Left ventricle myocardium inferior (tissue), 1 donor: ENCODE measurements around the gene CUL2. TPM values are rescaled to one million over a fixed set of nuclear protein-coding genes. Genes with fewer than 3 reads are reported as not detected.
"Not testable (repeated sequence)": the region's sequence is repeated elsewhere in the genome, so short reads cannot be mapped to it uniquely, and the experiment has no call there.

Experiments used
- DNase-seq: peaks from one replicate; pipeline ENCODE4 v3.0.0-alpha.2; 2020
- H3K27ac ChIP-seq: fragments of 200-600 bp; replicated peaks from 2 replicates; pipeline ENCODE4 v1.8.0; 2021
- H3K27me3 ChIP-seq: fragments of 200-600 bp; 2 replicates; pipeline ENCODE4 v1.8.0; 2021; ENCODE audit warnings: low read depth
- H3K36me3 ChIP-seq: fragments of 200-600 bp; 2 replicates; pipeline ENCODE4 v1.8.0; 2021
- H3K4me1 ChIP-seq: fragments of 200-600 bp; 2 replicates; pipeline ENCODE4 v1.8.0; 2021
- H3K4me3 ChIP-seq: fragments of 200-600 bp; 2 replicates; pipeline ENCODE4 v1.8.0; 2021; ENCODE audit warnings: mild to moderate bottlenecking, moderate library complexity
- H3K9me3 ChIP-seq: fragments of 200-600 bp; replicated peaks from 2 replicates; pipeline ENCODE4 v1.8.0; 2021
- intact Hi-C: fragments of 100-400 bp; cut with micrococcal nuclease; formaldehyde crosslinking; loops from one replicate; pipeline ENCODE4 v1.11.0; 2022
- total RNA-seq: library from RNA; stranded (reverse); fragmentation: NEBNext Ultra II Directional; extraction: Animal tissue kit (Norgen Biotek cat#: 25700); gene quantifications from one replicate; pipeline ENCODE4 v1.2.1, GENCODE V29; 2021
- TF ChIP-seq, protein P1 (sequence below): fragments of 200-600 bp; IDR thresholded peaks from 2 replicates; pipeline ENCODE4 v1.8.0; 2021; ENCODE audit warnings: antibody characterized with exemption, mild to moderate bottlenecking, borderline replicate concordance
- donor health status: DM: no; HTN: yes; CAD: no; lungs with severe emphysema.

CUL2 gene
- total RNA-seq, 1 donor from 2014 or later, result 35.9 TPM

DNA sequence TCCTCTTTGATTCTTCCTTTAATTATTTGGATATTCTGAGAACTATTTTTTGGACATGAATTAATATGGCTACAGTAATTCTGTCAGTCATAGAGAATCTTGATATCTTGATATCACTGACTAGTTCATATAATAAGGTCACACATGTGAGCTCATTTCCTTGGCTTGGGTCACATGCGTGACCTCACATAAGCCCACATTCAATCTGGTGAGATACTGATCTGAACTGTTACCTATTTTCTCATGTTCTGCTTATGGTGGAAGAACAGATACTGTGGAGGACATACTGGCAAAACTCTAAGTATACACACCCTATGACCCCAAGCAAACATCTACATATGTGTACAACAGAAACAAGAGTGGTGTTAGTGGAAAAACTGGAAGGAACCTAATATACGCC is 44.1 kb downstream of the CUL2 start:
- intact Hi-C loops, result no loop called here
- H3K27me3 ChIP-seq, result no peaks in the 10 kb centered on the region
- H3K36me3 ChIP-seq, result peaks cover 52% of the 10 kb centered on the region

GRCh38 chr10:35045275-35045674 is 44.9 kb downstream of the CUL2 start:
- H3K9me3 ChIP-seq, H3K27me3 ChIP-seq, H3K4me1 ChIP-seq, H3K4me3 ChIP-seq, H3K27ac ChIP-seq, intact Hi-C loops, DNase-seq: not testable (repeated sequence)
- H3K36me3 ChIP-seq, result peaks cover 58% of the 10 kb centered on the region

More for the DNA sequence above, 44.1 kb downstream of the CUL2 start:
- no peak overlapping the region for H3K4me3 ChIP-seq
- no peaks in the 10 kb centered on the region for H3K9me3 ChIP-seq
- H3K27ac ChIP-seq, result no peak overlapping the region
- peaks cover 7% of the 10 kb centered on the region for H3K4me1 ChIP-seq
- TF ChIP-seq, protein P1, sequence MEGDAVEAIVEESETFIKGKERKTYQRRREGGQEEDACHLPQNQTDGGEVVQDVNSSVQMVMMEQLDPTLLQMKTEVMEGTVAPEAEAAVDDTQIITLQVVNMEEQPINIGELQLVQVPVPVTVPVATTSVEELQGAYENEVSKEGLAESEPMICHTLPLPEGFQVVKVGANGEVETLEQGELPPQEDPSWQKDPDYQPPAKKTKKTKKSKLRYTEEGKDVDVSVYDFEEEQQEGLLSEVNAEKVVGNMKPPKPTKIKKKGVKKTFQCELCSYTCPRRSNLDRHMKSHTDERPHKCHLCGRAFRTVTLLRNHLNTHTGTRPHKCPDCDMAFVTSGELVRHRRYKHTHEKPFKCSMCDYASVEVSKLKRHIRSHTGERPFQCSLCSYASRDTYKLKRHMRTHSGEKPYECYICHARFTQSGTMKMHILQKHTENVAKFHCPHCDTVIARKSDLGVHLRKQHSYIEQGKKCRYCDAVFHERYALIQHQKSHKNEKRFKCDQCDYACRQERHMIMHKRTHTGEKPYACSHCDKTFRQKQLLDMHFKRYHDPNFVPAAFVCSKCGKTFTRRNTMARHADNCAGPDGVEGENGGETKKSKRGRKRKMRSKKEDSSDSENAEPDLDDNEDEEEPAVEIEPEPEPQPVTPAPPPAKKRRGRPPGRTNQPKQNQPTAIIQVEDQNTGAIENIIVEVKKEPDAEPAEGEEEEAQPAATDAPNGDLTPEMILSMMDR, result no peak
- DNase-seq, result no peak

DNA sequence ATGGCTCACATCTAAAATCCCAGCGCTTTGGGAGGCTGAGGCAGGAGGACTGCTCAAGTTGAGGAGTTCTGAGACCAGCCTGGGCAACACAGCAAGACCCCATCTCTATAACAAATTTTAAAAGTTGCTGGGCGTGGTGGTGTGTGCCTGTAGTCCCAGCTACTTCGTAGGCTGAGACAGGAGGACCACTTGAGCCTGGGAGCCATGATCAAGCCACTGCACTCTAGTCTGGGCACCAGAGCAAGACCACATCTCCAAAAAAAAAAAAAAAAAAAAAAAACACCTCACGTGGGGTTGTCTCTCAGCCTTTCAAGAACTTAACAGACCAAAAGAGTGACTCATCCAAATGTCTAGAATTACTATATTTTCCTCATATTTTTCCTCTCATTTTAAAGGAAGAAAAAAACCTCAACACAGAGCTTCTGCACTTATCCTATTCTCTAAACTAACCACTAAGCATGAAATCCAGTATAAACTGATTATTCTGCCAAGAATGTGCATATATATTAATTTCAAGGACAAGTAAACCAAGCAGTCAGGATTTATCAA is 46.3 kb downstream of the CUL2 start:
- Histone ChIP-seq H3K4me3 (no peak overlapping the region), H3K4me1 (peaks cover 5% of the 10 kb centered on the region), H3K27ac (no peak overlapping the region), H3K36me3 (peaks cover 60% of the 10 kb centered on the region), H3K9me3 (no peaks in the 10 kb centered on the region), H3K27me3 (no peaks in the 10 kb centered on the region)
- no peak for DNase-seq
- TF ChIP-seq, protein P1, result no peak
- intact Hi-C loops, result no loop called here

DNA sequence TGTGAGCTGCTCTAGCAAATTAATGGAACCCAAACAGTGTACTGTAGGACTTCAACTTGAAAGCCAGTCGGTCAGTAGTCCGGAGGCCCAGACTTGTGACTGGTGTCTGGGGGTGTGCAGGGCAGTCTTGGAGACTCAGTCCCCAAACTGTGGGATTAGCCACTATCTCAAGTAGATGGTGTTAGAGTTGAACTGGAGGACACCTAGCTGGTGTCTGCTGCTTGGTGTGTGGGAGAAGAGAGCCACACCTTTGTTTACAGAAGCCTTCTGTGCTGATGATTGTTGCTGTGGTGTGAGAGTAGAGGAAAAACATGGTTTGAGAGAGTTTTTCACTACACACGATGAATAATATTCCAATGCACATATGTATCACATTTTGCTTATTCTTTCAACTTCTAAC is 47.4 kb downstream of the CUL2 start:
- Histone ChIP-seq H3K9me3 (no peaks in the 10 kb centered on the region), H3K27ac (no peak overlapping the region), H3K27me3 (no peaks in the 10 kb centered on the region), H3K36me3 (peaks cover 65% of the 10 kb centered on the region), H3K4me3 (no peak overlapping the region), H3K4me1 (no peaks in the 10 kb centered on the region)
- intact Hi-C loops, result no loop called here
- DNase-seq, result no peak
- TF ChIP-seq, protein P1, result no peak

GRCh38 chr10:35041502-35041879 is 48.6 kb downstream of the CUL2 start:
- H3K4me3 ChIP-seq, result no peak overlapping the region
- H3K27ac ChIP-seq, result no peak overlapping the region
- DNase-seq, result no peak
- TF ChIP-seq, protein P1, result no peak
- intact Hi-C loops, result no loop called here
- no peaks in the 10 kb centered on the region for H3K9me3 ChIP-seq
- H3K36me3 ChIP-seq, result peaks cover 64% of the 10 kb centered on the region
- H3K27me3 ChIP-seq, result no peaks in the 10 kb centered on the region
- H3K4me1 ChIP-seq, result no peaks in the 10 kb centered on the region

DNA sequence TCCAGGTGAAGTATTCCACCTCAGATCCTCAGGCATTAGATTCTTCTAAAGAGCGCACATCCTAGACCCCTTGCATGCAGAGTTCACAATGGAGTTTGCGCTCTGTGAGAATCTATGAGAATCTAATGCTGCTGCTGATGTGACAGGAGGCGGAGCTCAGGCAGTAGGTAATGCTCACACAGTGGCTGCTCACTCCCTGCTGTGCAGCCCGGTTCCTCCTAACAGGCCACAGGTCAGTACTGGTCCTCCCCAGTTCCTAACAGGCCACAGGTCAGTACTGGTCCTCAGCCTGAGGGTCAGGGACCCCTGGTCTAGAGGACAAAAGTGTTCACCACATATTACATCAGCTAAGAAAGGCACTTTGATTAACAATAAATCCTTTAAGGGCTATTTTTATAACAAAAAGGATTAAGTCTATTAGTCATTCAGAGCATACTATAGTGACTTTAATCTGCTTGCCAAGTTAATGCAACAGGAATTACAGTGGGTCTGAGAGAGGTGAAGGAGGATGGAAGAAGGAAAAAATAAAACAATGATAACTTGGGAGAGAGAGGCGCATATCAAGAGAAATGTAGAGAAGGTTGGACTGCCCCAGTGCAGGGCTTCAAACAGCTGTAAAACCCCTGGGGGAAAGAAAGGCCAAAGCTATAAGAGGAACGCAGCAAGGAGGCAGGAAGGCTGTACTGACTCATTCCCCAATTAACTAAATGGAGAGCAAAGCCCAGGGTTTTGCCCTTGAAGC is 49.2 kb downstream of the CUL2 start:
- Histone ChIP-seq H3K9me3 (no peaks in the 10 kb centered on the region), H3K27me3 (no peaks in the 10 kb centered on the region), H3K4me1 (no peaks in the 10 kb centered on the region), H3K27ac (no peak overlapping the region), H3K4me3 (no peak overlapping the region), H3K36me3 (peaks cover 69% of the 10 kb centered on the region)
- TF ChIP-seq, protein P1, result no peak
- DNase-seq, result no peak
- intact Hi-C loops, result no loop called here
